ENCODE measurements around the gene ASPM.
"Not testable (repeated sequence)": the region's sequence is repeated elsewhere in the genome, so short reads cannot be mapped to it uniquely, and the experiment has no call there.

Gene ASPM

DNA sequence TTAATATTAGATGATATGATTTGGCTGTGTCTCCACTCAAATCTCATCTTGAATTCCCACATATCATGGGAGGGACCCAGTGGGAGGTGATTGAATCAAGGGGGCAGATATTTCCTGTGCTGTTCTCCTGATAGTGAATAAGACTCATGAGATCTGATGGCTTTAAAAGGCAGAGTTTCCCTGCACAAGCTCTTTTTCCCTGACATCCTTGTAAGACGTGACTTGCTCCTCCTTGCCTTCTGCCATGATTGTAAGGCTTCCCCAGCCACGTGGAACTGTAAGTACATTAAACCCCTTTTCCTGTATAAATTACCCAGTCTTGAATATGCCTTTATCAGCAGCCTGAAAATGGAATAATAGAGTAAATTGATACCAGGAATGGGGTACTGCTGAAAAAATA lies 66.1 kb downstream of the ASPM start:
- DNase-seq = no peak

GRCh38 chr1:197076585-197076984 lies 69.9 kb downstream of the ASPM start:
- DNase-seq = no peak

DNA sequence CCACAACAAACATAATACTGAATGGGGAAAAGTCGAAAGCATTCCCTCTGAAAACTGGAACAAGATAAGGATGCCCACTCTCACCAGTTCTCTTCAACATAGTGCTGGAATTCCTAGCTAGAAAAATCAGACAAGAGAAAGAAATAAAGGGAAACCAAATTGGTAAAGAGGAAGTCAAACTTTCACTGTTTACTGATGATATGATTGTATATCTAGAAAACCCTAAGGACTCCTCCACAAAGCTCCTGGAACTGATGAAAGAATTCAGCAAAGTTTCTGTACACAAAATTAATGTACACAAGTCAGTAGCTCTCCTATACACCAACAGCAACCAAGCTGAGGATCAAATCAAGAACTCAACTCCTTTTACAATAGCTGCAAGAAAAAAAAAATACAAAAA lies 72.5 kb downstream of the ASPM start:
- DNase-seq = no peak

DNA sequence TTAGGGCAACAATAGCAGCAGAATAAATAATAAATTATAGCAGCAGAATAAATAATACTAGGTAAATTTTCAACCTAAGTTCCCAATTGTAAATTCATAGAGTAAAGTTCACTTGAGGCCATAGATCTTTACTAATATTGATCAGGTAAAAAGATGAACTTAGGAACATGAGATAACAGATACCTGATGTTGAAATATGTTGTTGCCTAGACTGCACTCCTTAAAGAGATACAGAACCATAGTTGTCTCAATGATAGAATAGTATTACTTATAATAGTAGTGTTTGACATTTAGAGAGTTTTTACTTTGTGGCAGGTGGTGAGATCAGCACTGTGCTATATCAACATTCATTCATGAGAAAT lies 79.0 kb downstream of the ASPM start:
- no peak for DNase-seq

DNA sequence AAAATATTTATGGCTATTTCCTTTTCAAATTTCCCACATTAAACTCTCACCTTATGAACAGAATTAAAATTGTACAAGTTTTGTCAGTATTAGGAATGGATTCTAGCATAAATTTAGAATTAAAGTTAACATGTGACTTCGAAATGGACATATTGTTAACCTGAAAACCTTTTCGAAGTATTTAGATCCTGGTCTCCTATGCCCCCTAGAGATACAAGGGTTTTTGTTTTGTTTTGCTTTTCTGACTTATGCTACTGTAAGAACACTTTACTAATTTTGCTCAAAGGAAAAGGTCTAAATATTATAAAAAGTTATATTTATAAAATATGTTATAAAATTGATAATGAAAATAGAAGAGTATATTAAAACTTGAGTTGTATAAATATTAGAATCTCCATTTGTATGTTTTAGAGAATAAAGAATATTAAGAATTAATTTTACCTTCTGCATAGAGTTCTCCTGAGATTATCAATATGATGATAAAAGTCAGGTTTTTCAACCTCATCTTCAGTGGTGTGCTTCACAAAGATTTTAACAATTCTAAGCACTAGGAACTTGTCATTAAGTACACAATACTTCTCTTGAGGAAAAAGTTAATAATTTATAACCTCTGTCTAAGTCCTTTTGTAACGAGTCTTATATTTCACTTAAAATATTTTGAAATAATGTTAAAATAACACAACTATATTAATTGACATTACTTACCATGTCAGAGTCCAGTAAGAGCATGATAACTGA lies 79.6 kb downstream of the ASPM start, which contains the start of gene F13B:
Gene F13B (minus strand): TSS at position 542 of the 738 bp plus-strand sequence. CDS start 37 bp downstream, at position 505.
- DNase-seq = no peak

DNA sequence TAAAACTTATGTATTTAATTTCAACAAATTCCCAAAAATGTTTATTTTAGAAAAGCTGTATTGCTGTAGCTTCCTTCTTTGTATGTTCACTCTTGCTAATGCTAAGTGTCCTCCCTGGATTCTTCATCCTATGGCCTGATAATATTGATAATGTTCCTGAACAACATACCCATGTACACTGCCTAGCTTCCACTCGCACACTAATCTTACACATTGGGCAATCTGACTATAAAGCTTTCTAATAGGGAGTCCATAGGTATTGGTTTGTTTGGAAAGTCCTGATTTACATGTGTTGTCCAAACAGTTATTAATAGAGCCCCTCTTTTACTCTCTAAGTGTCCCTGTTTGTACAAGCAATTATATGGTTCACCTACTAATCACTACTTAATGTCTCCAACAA lies 80.2 kb downstream of the ASPM start:
- no peak for DNase-seq

DNA sequence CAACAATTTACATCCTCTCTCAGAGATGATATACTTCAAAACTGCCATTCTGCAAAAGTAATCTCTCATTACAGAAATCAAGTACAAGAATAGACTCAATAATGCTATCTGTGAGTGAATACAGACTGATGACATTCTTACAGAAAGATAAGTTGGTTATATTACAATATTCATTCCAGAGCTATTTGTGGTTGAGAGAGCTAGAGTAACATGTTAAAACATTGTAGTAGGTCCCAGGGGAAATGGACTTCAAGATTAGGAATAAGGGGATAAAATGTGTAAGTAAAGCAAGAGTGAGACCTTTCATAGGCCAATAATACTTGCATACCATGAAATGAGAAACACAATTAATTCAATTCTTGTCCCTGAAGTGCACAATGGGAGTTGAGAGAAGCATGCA lies 80.9 kb downstream of the ASPM start:
- no peak for DNase-seq

GRCh38 chr1:197063212-197063611 lies 83.3 kb downstream of the ASPM start:
- no peak for DNase-seq

GRCh38 chr1:197062692-197063091 lies 83.8 kb downstream of the ASPM start:
- DNase-seq = no peak

DNA sequence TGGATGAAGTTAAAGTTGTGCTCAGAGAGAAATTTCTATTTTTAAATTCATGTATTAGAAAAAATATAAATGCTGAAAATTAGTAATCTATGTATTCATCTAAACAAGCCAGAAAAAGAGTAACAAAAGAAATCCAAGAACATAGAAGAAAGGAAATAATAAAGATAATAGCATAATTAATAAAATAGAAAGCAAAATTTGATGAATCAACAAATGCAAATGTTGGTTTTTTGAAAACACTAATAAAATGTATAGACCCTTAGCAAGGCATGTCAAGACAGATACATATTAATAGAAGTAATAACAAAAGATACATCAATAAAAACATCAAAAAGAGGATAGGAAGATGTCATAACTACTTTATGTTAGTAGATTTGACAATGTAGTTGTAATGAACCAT lies 97.4 kb downstream of the ASPM start:
- no peak for DNase-seq

- no peak for DNase-seq
Measured at GRCh38 chr1:197042676-197043341, 103.7 kb downstream of the ASPM start.

DNA sequence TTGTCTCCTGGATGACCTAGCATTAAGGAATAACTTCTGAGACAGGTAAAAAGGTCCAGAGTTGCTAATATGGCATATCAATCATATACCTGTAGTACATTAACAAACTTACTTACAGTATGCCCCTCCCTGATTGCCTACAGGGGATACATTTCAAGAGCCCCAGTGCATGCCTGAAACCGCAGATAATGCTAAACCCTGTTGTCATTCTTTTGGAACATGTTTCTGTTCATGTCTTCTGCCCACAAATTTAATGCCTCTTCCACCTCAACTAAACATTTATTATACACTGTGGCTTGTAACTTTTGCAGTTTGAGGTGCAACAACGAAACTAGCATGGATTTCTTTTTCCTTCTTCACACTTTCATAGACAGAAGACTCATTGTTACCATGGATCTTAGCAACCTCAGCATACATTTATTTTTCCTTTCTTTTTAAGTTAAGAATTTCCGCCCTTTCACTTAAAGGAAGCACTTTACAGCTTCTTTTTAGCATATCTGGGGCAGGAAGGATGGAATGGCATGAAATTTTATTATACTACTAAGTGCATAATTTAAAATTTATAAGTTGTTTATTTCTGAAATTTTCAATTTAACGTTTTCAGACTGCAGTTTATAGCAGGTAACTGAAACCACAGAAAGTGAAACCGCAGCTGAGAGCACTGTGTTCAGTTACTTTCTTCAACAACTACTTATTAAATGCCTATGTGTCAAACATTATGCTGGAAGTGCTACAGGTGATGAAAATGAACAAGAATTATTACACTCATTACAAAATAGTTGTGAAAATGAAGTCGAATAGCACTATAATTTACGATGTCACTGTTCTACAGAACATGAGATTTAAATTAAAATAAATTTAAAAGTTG lies 104.7 kb downstream of the ASPM start:
- no peak for DNase-seq

DNA sequence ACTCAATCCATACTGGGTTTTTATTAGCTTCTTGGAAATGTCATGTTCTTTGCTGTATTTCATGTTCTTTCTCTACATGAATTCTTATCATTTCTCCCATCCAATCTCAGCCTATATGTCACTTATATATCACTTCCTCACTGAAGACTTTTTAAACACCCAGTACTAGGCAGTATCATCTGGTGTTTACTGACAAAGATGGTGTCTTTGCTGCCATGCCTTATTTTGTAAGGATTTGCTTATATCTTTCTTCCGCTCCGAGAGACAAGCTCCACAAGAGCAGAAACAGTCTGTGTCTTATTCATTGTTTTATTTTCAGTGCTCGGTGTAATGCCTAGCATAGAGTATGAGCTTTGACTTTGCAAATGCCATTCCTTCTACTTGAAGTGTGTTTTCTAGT lies 109.6 kb downstream of the ASPM start:
- DNase-seq = no peak

GRCh38 chr1:197034631-197035339 lies 111.7 kb downstream of the ASPM start:
- not testable (repeated sequence) for DNase-seq
